ENCODE data around the gene NTNG2.
A peak's percentile ranks its signal among the peaks of the same experiment; 100 is the strongest.

The NTNG2 gene

DNA sequence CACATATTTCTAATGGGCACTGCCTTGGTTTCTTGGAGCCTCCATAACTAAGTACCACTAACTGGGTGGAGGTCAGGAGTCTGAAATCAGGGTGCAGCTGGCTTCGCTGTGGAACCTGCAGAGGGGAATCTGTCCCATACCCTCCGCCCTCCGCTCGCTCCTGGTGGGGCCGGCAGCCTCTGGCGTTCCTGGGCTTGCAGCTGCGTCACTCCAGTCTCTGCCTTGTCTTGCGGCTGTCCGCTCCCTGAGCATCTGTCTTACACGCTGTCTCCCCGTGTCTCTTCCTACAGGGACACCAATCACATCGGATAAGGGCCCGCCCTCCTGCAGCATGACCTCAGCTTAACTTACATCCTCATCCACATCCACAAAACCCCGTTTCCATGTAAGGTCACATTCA, 45.4 kb downstream of the NTNG2 start:
- Histone ChIP-seq H3K4me3 (no peak overlapping the region), H3K9me3 (replicated peaks in 1 of 11) (peaks cover 5 to 14% (median 9%) of the 10 kb centered on the region in 11 experiments; a peak in 18 of 22 replicates), H4K20me1 (peaks cover 0 to 67% (median 7%) of the 10 kb centered on the region in 11 experiments; a peak in 6 of 22 replicates), H3K27ac (no peak overlapping the region), H3K4me2 (no peak overlapping the region), H3K27me3 (no peaks in the 10 kb centered on the region), H3K36me3 (peaks cover 0 to 8% (median 0%) of the 10 kb centered on the region in 11 experiments; a peak in 1 of 22 replicates), H3K4me1 (peaks cover 7 to 37% (median 18%) of the 10 kb centered on the region in 10 experiments; a peak in 19 of 20 replicates), H3K9ac (no peak overlapping the region)
- no peak for TF ChIP-seq Cebpa-rat (IDR thresholded peaks at IDR 0.05)

DNA sequence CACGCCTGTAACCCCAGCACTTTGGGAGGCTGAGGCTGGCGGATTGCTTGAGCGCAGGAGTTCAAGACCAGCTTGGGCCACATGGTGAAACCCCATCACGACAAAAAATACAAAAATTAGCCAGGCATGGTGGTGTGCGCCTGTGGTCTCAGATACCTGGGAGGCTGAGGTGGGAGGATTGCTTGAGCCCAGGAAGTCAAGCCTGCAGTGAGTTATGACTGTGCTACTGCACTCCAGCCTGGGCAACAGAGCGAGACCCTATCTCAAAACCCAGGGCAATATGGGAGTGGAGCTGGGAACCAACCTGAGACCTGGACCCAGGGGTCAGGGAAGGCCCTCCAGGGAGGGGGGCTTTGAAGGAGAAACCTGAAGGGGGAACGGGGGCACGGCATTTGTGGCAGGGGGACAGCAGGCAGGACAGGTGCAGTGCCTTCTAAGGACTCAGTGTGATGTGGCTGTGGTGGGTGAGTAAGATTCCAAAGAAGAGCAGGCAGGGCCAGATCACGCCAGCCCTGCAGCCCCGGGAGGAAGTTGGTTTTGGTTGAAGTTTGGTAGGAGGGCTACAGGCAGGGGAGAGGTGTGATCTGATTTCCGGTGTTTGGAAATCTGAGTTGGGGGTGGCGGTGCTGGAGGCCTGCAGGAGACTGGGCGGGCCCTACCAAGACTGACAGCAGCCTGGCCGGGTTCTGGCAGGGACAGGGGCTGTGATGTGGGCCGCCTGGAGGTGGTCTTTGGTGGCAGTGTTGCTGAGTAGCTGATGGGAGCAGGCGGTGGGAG, 46.2 kb downstream of the NTNG2 start:
- Histone ChIP-seq H3K4me2 (peak overlapping the region in 2 of 11 experiments; percentile 16 to 18; a peak in 3 of 22 replicates), H3K4me3 (no peak overlapping the region), H3K27ac (no peak overlapping the region), H4K20me1 (peaks cover 0 to 66% (median 0%) of the 10 kb centered on the region in 11 experiments; a peak in 6 of 22 replicates), H3K36me3 (peaks cover 0 to 8% (median 0%) of the 10 kb centered on the region in 11 experiments; a peak in 1 of 22 replicates), H3K27me3 (no peaks in the 10 kb centered on the region), H3K9ac (no peak overlapping the region), H3K9me3 (replicated peaks in 1 of 11) (peaks cover 5 to 14% (median 9%) of the 10 kb centered on the region in 11 experiments; a peak in 18 of 22 replicates), H3K4me1 (peaks cover 7 to 35% (median 16%) of the 10 kb centered on the region in 10 experiments; a peak in 19 of 20 replicates)
- no peak for TF ChIP-seq Cebpa-rat (IDR thresholded peaks at IDR 0.05)

DNA sequence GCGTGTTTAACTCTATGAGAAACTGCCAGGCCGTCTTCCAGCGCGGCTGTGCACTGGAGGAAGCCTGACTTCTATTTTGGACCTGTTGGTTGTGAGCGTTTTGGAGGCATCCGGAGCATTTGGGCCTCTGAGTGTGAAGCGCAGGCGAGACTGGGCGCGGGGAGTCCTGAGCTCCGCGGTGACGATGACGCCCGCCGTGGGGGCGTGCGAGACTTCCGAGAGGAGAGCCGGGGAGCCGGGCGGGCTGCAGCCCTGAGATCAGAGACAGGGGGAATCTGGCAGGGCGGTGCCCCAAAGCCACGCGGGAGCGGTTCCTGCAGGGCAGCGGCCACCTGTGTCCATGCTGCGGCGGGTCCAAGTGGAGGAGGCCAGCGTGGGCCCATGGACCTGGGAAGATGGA, 47.4 kb downstream of the NTNG2 start:
- TF ChIP-seq Cebpa-rat (IDR thresholded peaks at IDR 0.05), result no peak
- H3K4me2 ChIP-seq, result no peak overlapping the region
- peaks cover 5 to 12% (median 9%) of the 10 kb centered on the region in 11 experiments; a peak in 18 of 22 replicates for H3K9me3 ChIP-seq (replicated peaks in 1 of 11)
- no peak overlapping the region for H3K9ac ChIP-seq
- H3K27me3 ChIP-seq, result no peaks in the 10 kb centered on the region
- peaks cover 0 to 8% (median 0%) of the 10 kb centered on the region in 11 experiments; a peak in 1 of 22 replicates for H3K36me3 ChIP-seq
- peaks cover 14 to 42% (median 27%) of the 10 kb centered on the region in 10 experiments; a peak in 19 of 20 replicates for H3K4me1 ChIP-seq
- H3K4me3 ChIP-seq, result no peak overlapping the region
- no peak overlapping the region for H3K27ac ChIP-seq
- H4K20me1 ChIP-seq, result peaks cover 0 to 68% (median 0%) of the 10 kb centered on the region in 11 experiments; a peak in 5 of 22 replicates

DNA sequence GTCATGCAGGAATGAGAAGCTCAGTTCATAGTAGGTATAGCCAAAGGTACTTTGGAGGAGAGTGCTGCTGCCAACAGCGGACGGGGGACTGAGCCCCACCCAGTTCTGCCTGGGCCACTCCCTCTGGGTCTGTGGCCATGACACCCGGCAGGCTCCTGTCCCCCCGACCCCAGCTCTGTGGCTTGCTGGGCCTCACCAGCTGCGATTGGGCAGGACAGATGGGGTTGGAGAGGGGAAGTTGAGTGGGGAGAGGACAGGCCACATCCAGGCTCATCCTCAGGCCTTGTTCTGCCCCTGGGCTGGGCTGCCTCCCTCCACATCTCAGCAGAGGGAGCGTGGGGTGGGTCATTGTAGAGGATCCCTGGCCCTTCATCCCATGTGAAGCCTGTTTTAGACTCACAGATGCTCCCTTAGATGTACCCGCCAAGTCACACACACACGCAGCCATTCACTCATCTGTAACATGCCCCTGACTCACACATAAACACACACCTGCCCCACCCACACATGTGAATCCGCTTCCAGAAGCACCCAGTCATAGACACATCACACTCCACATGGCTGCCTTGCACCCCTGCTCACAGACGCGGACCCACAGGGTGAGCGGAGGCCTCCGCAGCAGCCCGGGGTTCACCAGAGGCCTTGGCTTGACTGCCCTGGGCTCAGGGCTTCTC, 48.8 kb downstream of the NTNG2 start:
- no peak for TF ChIP-seq Cebpa-rat (IDR thresholded peaks at IDR 0.05)
- Histone ChIP-seq H3K27ac (peak overlapping the region in 2 of 11 experiments; percentile 26 to 27; a peak in 5 of 22 replicates), H3K4me1 (peaks cover 16 to 48% (median 31%) of the 10 kb centered on the region in 10 experiments; a peak in 19 of 20 replicates), H3K9me3 (replicated peaks in 1 of 11) (no peaks in the 10 kb centered on the region), H3K36me3 (0 out of 22 replicates have a peak, but pooled peaks cover 0 to 5% (median 0%) of the 10 kb centered on the region in 11 experiments), H4K20me1 (peaks cover 0 to 76% (median 0%) of the 10 kb centered on the region in 11 experiments; a peak in 5 of 22 replicates), H3K4me2 (peak overlapping the region; percentile 11 to 68 (median 45); a peak in 21 of 22 replicates), H3K9ac (peak overlapping the region in 2 of 11 experiments; percentile 6 to 26; a peak in 2 of 22 replicates), H3K4me3 (no peak overlapping the region), H3K27me3 (no peaks in the 10 kb centered on the region)

DNA sequence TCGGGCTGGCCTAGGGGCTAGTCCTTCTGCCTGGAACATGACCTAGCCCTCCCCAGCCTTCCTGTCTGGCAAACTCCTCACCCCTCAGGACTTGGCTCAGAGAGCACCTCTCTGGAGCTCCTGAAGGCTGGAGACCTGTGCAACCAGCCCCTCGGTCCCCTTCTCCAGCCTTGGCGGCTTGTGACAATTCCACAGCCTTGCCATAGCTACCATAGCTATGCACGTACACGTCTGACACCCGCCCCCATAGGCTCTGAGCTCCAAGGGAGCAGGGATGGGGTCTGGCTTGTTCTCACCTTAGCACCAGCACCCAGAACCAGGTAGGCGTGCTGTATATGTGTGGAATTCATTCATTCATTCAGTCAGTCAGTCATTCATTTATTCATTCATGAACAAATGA, 49.7 kb downstream of the NTNG2 start:
- Histone ChIP-seq H4K20me1 (peaks cover 0 to 85% (median 0%) of the 10 kb centered on the region in 11 experiments; a peak in 5 of 22 replicates), H3K4me2 (peak overlapping the region in 1 of 11 experiments; percentile 57; a peak in 1 of 22 replicates), H3K27ac (peak overlapping the region in 1 of 11 experiments; percentile 26; a peak in 1 of 22 replicates), H3K36me3 (no peaks in the 10 kb centered on the region), H3K9me3 (replicated peaks in 1 of 11) (no peaks in the 10 kb centered on the region), H3K9ac (no peak overlapping the region), H3K4me1 (peaks cover 19 to 57% (median 31%) of the 10 kb centered on the region in 10 experiments), H3K4me3 (no peak overlapping the region), H3K27me3 (no peaks in the 10 kb centered on the region)
- no peak for TF ChIP-seq Cebpa-rat (IDR thresholded peaks at IDR 0.05)

DNA sequence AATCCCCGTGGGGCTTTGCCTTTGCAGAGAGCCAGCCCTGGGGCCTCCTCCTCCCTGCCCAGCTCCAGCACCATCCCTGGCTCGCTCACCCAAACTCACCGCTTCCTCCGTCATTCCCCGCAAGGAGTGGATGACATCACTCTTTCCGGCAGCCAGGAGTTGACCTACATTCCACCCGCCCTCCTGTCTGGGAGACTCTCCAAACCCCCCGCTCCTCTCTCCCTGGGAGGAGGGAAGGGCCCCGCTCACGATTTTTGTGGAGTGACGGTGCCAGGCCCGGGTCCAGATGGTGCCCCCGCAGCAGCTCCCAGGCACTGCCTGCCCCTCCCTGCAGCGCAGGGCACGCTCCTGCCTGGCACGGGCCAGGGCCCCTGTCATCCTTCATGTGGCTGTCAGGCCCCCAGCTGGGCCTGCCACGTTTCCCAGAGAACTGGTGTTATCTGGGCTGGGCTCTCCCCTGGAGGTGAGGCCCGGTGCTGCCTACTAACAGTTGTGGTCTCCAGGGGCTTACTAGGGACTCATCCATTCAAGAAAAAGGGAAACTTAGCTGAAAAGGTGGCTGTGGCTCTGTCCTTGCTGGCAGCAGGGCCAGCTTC, 52.3 kb downstream of the NTNG2 start:
- H3K9ac ChIP-seq, result peak overlapping the region in 8 of 11 experiments; percentile 7 to 46 (median 30); a peak in 10 of 22 replicates
- no peaks in the 10 kb centered on the region for H3K27me3 ChIP-seq
- H3K4me1 ChIP-seq, result peaks cover 40 to 69% (median 49%) of the 10 kb centered on the region in 10 experiments
- no peaks in the 10 kb centered on the region for H3K9me3 ChIP-seq (replicated peaks in 1 of 11)
- H3K4me2 ChIP-seq, result peak overlapping the region; percentile 49 to 85 (median 72)
- no peaks in the 10 kb centered on the region for H3K36me3 ChIP-seq
- H3K4me3 ChIP-seq, result no peak overlapping the region
- H4K20me1 ChIP-seq, result peaks cover 0 to 78% (median 0%) of the 10 kb centered on the region in 11 experiments; a peak in 4 of 22 replicates
- TF ChIP-seq Cebpa-rat (IDR thresholded peaks at IDR 0.05), result no peak
- H3K27ac ChIP-seq, result peak overlapping the region in 6 of 11 experiments; percentile 20 to 48 (median 29); a peak in 9 of 22 replicates

DNA sequence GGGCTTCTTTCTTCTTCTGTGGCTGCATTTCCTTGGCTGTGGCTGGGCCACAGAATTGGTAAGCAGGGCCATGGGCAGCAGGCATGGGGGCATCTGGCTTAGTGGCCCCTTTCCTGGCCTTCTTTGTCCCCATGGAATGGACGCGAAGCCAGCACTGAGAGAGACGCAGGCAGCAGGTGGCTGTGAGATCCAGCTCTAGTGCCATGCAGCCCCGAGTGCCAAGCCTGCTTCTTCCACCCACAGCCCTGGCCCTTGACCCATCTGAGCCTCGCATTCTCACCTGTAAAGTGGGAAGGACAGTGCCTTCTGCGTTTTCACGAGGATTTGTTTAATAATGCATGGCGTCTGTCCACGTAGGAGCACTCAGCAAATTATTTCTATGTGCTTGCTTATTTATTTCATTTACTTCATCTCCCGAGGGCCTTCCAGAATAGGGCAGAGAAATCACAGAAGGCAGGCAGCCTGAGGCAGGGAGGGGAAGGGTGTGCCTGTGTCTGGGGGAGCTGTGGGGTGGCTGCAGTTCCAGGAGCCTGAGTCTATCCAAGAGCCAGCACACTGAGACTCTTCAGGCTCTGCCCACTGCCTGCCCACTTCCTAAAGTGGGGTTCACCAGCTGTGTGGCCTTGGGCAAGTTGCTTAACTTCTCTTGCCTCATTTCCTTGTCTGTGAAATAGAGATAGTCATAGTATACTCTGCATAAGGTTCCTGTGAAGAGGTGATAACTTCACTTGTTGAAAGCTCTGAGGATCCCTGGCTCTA, 55.2 kb downstream of the NTNG2 start:
- peak overlapping the region in 6 of 11 experiments; percentile 19 to 49 (median 34); a peak in 10 of 22 replicates for H3K9ac ChIP-seq
- H3K4me2 ChIP-seq, result peak overlapping the region; percentile 7 to 85 (median 60); a peak in 20 of 22 replicates
- H3K36me3 ChIP-seq, result no peaks in the 10 kb centered on the region
- peaks cover 32 to 74% (median 44%) of the 10 kb centered on the region in 10 experiments for H3K4me1 ChIP-seq
- H4K20me1 ChIP-seq, result peaks cover 0 to 64% (median 0%) of the 10 kb centered on the region in 11 experiments; a peak in 3 of 22 replicates
- TF ChIP-seq Cebpa-rat (IDR thresholded peaks at IDR 0.05), result peak in 7 of 11 experiments; percentile 14 to 42 (median 31); a peak in 4 of 22 replicates
- H3K27ac ChIP-seq, result peak overlapping the region in 8 of 11 experiments; percentile 29 to 70 (median 50); a peak in 11 of 22 replicates
- no peak overlapping the region for H3K4me3 ChIP-seq
- no peaks in the 10 kb centered on the region for H3K9me3 ChIP-seq (replicated peaks in 1 of 11)
- H3K27me3 ChIP-seq, result no peaks in the 10 kb centered on the region

All from BLaER1 treated with 17β-estradiol and CSF1 and Interleukin-3, amounts not matched to agents 10 nM and 100 nM (cell line).